LNCAP (cell line): ENCODE data around the gene ASB5.

Source experiments
- CTCF ChIP-seq: fragments of 450-650 bp; IDR thresholded peaks from 2 replicates; pipeline ENCODE4 v1.5.1; 2017; ENCODE audit warnings: mild to moderate bottlenecking

Gene ASB5

GRCh38 chr4:176193938-176194337 is 75.1 kb downstream of the ASB5 start:
- TF ChIP-seq CTCF, result no peak

- no peak for TF ChIP-seq CTCF
These were observed 75.9 kb downstream of the ASB5 start for GRCh38 chr4:176193126-176193525.

GRCh38 chr4:176191974-176192373 is 77.0 kb downstream of the ASB5 start:
- TF ChIP-seq CTCF, result peak; percentile 38; the same call in 1 of the 2 replicates

DNA sequence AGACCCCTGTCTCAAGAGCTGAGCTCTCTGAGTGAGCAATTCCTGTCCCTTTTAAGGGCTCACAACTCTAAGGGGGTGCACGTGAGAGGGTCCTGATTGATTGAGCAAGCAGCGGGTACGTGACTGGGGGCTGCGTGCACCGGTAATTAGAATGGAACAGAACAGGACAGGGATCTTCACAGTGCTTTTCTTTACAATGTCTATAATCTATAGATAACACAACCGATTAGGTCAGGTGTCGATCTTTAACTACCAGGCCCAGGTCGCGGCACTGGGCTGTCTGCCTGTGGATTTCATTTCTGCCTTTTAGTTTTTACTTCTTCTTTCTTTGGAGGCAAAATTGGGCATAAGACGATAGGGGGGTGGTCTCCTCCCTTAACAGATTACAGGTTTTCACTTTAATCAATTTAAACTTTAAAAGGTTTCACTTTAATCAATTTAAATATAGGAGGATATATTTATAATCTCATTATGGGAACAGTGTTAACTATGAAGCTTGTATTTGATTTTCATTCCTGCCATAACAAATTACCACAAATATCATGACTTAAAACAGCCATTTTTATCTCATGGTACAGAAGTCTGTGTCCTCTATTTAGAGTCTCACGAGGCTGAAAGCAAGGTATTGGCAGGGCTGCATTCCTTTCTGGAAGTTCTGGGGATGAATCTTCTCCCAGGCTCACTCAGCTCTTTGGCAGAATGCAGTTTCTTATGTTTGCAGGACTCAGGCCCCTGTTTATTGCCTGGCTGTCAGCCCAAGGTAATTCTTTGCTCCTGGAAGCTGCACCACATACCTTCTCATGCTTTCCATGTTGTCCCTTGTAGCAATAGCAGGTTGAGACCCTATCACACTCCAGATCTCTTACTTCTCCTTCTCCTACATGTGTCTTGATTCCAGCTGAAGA is 78.9 kb downstream of the ASB5 start:
- TF ChIP-seq CTCF, result no peak

- no peak for TF ChIP-seq CTCF
These were observed 80.4 kb downstream of the ASB5 start for GRCh38 chr4:176188654-176189053.

DNA sequence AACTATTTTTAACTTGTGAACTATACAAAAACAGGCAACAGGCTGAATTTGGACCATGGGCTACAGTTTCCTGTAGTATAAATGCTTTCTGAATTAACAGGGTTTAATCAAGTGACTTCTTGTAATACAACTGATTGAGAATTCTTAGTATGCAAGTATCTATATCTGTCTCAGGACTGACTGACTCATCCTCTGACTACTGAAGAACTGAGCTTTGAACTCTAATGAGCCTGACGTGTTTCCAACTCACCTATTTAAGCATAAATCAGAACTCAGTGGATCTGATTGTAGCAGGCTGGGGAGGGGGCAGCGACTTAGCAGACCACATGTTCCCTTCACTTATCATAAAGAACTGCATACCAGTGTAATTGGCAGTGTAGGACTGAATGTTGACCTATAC is 81.4 kb downstream of the ASB5 start:
- no peak for TF ChIP-seq CTCF

DNA sequence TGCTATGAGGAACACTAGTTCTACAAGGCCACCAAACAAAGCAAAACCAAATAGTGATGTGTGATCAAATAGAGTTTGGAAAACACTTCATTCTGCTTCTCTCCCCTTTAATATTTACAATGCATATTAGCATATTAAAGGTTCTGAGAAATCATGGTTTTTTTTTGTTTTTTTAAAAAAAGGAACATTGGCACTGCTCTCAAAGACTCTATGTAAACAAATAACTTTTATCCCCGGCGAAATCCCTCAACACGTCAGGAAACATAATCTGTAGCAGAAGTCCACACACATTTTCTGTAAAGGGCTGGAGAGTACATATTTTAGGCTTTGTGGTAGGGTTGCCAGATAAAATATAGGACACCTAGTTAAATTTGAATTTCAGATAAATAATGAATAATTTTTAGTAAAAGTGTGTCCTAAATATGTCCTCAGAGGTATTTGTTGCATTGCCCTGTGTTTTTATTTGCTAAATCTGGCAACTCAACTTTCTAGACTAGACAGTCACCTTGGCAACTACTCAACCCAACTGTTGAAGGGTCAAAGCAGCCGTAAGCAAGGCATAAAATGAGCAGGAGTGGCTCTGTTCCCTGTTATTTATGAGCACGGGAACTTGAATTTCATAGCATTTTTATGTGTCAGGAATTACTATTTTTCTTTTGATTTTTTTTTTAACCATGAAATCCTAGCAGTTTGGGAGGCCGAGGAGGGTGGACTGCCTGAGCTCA is 82.2 kb downstream of the ASB5 start:
- no peak for TF ChIP-seq CTCF
